K562 (cell line): ENCODE measurements around the gene TPD52L1. TPM values are rescaled to one million over a fixed set of nuclear protein-coding genes. Genes with fewer than 3 reads are reported as not detected.

Experiments used
- ATAC-seq: fragments of 200-7000 bp; cut with Tn5 transposase; 3 replicates; pipeline ENCODE4 v1.9.1; 2020; ENCODE audit warnings: moderate library complexity
- BruUV-seq: library from RNA; stranded (reverse); fragments of 400-500 nt; replicated peaks from 2 replicates; lab custom pipeline; 2021; lab: Mats Ljungman, UMichigan
- CTCF ChIA-PET: fragments of 300-600 bp; formaldehyde crosslinking; extraction: SDS; loops from one replicate; lab custom pipeline; 2021; ENCODE audit warnings: low intra/inter-chr PET ratio; lab: Yijun Ruan, JAX
- POLR2A ChIA-PET: fragments of 300-600, 350-650 bp; sonication (Branson Sonifier 250); formaldehyde crosslinking; extraction: SDS; loops from one replicate; lab custom pipeline; 2021; ENCODE audit warnings: antibody characterized with exemption, inconsistent platforms; lab: Yijun Ruan, JAX
- DNase-seq, 4 experiments: peaks; one replicate each; pipeline versions ENCODE4 v3.0.0 to v3.0.0-alpha.2; 2011 to 2018; ENCODE audit warnings: low spot score in 3 of 4, mixed read lengths in 3 of 4; ENCODE audit errors: extremely low read depth in 1 of 4
- FAIRE-seq: peaks from 2 replicates; lab custom pipeline; 2011; peaks lifted over from hg19 to GRCh38; lab: Jason Lieb, UNC
- H2AFZ ChIP-seq: 2 replicates; pipeline ENCODE4 v1.6.0; 2011; ENCODE audit warnings: low read depth, low read length, control low read depth, inconsistent platforms
- H3K27ac ChIP-seq: fragments of 200-600 bp; 3 replicates; pipeline ENCODE4 v1.8.0; 2011; ENCODE audit warnings: low read depth, mild to moderate bottlenecking, control low read depth, inconsistent platforms, low read length, moderate library complexity, mixed read lengths; ENCODE audit errors: extremely low read depth
- H3K27me3 ChIP-seq, 2 experiments: fragments of 300-600 bp in 1 of 2; 2 replicates in 1 of 2; 3 replicates in 1 of 2; pipeline versions ENCODE4 v1.6.0 to v1.8.0; 2011; ENCODE audit warnings: inconsistent platforms in 2 of 2, low read length in 2 of 2, mild to moderate bottlenecking in 1 of 2, mixed read lengths in 1 of 2, moderate library complexity in 1 of 2; ENCODE audit not compliant: control insufficient read depth in 2 of 2, insufficient read depth in 2 of 2
- H3K36me3 ChIP-seq: fragments of 300-600 bp; 3 replicates; pipeline ENCODE4 v1.8.0; 2011; ENCODE audit warnings: mild to moderate bottlenecking, low read length, inconsistent platforms; ENCODE audit not compliant: control insufficient read depth, insufficient read depth
- H3K4me1 ChIP-seq, 2 experiments: fragments of 200-600 bp in 1 of 2; replicated peaks in 1 of 2; 2 replicates in 1 of 2; 3 replicates in 1 of 2; pipeline versions ENCODE4 v1.5.1 to v1.8.0; 2011; ENCODE audit warnings: inconsistent platforms in 2 of 2, low read length in 2 of 2, mild to moderate bottlenecking in 1 of 2, mixed read lengths in 1 of 2, moderate library complexity in 1 of 2; ENCODE audit not compliant: control insufficient read depth in 2 of 2, insufficient read depth in 2 of 2
- H3K4me2 ChIP-seq: 2 replicates; pipeline ENCODE4 v1.6.1; 2011; ENCODE audit warnings: low read length, control low read depth, inconsistent platforms, mixed read lengths; ENCODE audit not compliant: insufficient read depth
- H3K4me3 ChIP-seq: fragments of 200-600 bp; sonication (generic), shearing (Covaris generic); 2 replicates; pipeline ENCODE4 v1.5.1; 2016; ENCODE audit warnings: control low read depth, inconsistent platforms
- H3K79me2 ChIP-seq: fragments of 200-600 bp; 3 replicates; pipeline ENCODE4 v1.8.0; 2011; ENCODE audit warnings: low read length, inconsistent platforms; ENCODE audit not compliant: control insufficient read depth, insufficient read depth
- H3K9ac ChIP-seq, 2 experiments: 2 replicates each; pipeline versions ENCODE4 v1.6.0 to v1.6.1; 2011; ENCODE audit warnings: low read depth in 2 of 2, low read length in 2 of 2, control low read depth in 1 of 2, inconsistent platforms in 1 of 2, mild to moderate bottlenecking in 1 of 2, mixed read lengths in 1 of 2; ENCODE audit not compliant: insufficient read depth in 1 of 2
- H3K9me1 ChIP-seq: one replicate; pipeline ENCODE4 v1.6.0; 2011; ENCODE audit warnings: inconsistent platforms, mild to moderate bottlenecking, low read length, moderate library complexity; ENCODE audit not compliant: control insufficient read depth, insufficient read depth
- H3K9me3 ChIP-seq: replicated peaks from 2 replicates; pipeline ENCODE4 v1.5.1; 2011; ENCODE audit warnings: low read depth, low read length, inconsistent platforms; ENCODE audit not compliant: control insufficient read depth, insufficient read depth
- H4K20me1 ChIP-seq: replicated peaks from 2 replicates; pipeline ENCODE4 v1.6.1; 2011; ENCODE audit warnings: low read length, inconsistent platforms, mixed read lengths; ENCODE audit not compliant: control insufficient read depth, insufficient read depth
- ARID1B ChIP-seq: fragments of 450-650 bp; IDR thresholded peaks from 2 replicates; pipeline ENCODE4 v1.6.1; 2016; ENCODE audit warnings: antibody characterized with exemption, mild to moderate bottlenecking, inconsistent platforms
- ARID3B ChIP-seq: fragments of 250-450 bp; sonication (Bioruptor Pico); IDR thresholded peaks from 2 replicates; pipeline ENCODE4 v1.4.0; 2020; ENCODE audit warnings: borderline replicate concordance
- BACH1 ChIP-seq: fragments of 200-800 bp; sonication (Bioruptor generic); IDR thresholded peaks from 2 replicates; pipeline ENCODE4 v1.6.1; 2016; ENCODE audit warnings: missing genetic modification characterization, missing compliant biosample characterization
- CBFB ChIP-seq: sonication (generic); formaldehyde crosslinking; IDR thresholded peaks from 2 replicates; pipeline ENCODE4 v1.4.0; 2020; ENCODE audit warnings: mild to moderate bottlenecking, missing genetic modification reagents
- E2F6 ChIP-seq, 2 experiments: IDR thresholded peaks; 2 replicates each; pipeline ENCODE4 v1.6.1; 2011; ENCODE audit warnings: borderline replicate concordance in 1 of 2, control low read depth in 1 of 2, low read depth in 1 of 2, low read length in 1 of 2, mild to moderate bottlenecking in 1 of 2, mixed read lengths in 1 of 2, moderate library complexity in 1 of 2; ENCODE audit not compliant: insufficient read depth in 1 of 2, insufficient read length in 1 of 2, poor library complexity in 1 of 2, severe bottlenecking in 1 of 2; ENCODE audit errors: extremely low read depth in 1 of 2
- EHMT2 ChIP-seq: fragments of 450-650 bp; IDR thresholded peaks from 2 replicates; pipeline ENCODE4 v1.6.1; 2018; ENCODE audit warnings: antibody characterized with exemption
- GTF3C2 ChIP-seq: IDR thresholded peaks from 3 replicates; pipeline ENCODE4 v1.6.1; 2011; ENCODE audit warnings: borderline replicate concordance, mild to moderate bottlenecking, moderate library complexity; ENCODE audit not compliant: insufficient read length; ENCODE audit errors: extremely low read depth
- HNRNPH1 ChIP-seq: fragments of 200-400 bp; formaldehyde crosslinking; optimal IDR thresholded peaks from 2 replicates; pipeline ENCODE3; 2017; ENCODE audit warnings: low read depth, mild to moderate bottlenecking, low read length, moderate library complexity
- HNRNPL ChIP-seq: fragments of 200-400 bp; formaldehyde crosslinking; IDR thresholded peaks from 2 replicates; pipeline ENCODE4 v1.6.1; 2017; ENCODE audit warnings: low read depth, mild to moderate bottlenecking, low read length
- KDM1A ChIP-seq, 2 experiments: fragments of 450-650 bp; IDR thresholded peaks; 2 replicates each; pipeline ENCODE4 v1.6.1; 2016; ENCODE audit warnings: mild to moderate bottlenecking in 2 of 2
- NFIC ChIP-seq: fragments of 450-650 bp; IDR thresholded peaks from 2 replicates; pipeline ENCODE4 v1.6.1; 2017; ENCODE audit warnings: mild to moderate bottlenecking, inconsistent platforms
- TARDBP ChIP-seq: fragments of 450-650 bp; IDR thresholded peaks from 2 replicates; pipeline ENCODE4 v1.6.1; 2016
- ZNF23 ChIP-seq: fragments of 250-450 bp; sonication (Bioruptor Pico); IDR thresholded peaks from 2 replicates; pipeline ENCODE4 v1.4.0; 2020; ENCODE audit warnings: mild to moderate bottlenecking
- in situ Hi-C: fragments of 300-500 bp; cut with MboI; formaldehyde crosslinking; loops from 4 replicates; pipeline ENCODE4 v1.15.0; 2018; ENCODE audit warnings: inconsistent platforms, mixed read lengths
- intact Hi-C: fragments of 100-400 bp; cut with micrococcal nuclease; formaldehyde crosslinking; loops from 2 replicates; pipeline ENCODE4 v1.14.2; 2022
- polyA plus RNA-seq, 8 experiments: library from polyadenylated mRNA; depleted of rRNA in 4 of 8; stranded (reverse) in 5 of 8; unstranded in 3 of 8; fragments of >200 nt; fragmentation: Nextera tagmentation in 2 of 8; fragmentation: Illumina TruSeq in 1 of 8; extraction: Ambion mirVana in 2 of 8; extraction: Trizol in 1 of 8; gene quantifications; 2 replicates each; pipeline versions ENCODE4 v1.2.1 to v1.2.3, GENCODE V29; 2011 to 2014; ENCODE audit warnings: inconsistent platforms in 1 of 8, missing spikeins in 1 of 8
- total RNA-seq, 7 experiments: library from RNA; depleted of rRNA in 6 of 7; stranded (reverse); fragments of >200 nt in 6 of 7; fragmentation: Illumina TruSeq in 2 of 7; extraction: Trizol in 2 of 7; gene quantifications; 2 replicates each; pipeline versions ENCODE4 v1.2.1 to v1.2.3, GENCODE V29; 2011 to 2021; ENCODE audit warnings: low replicate concordance in 1 of 7

Gene TPD52L1
- total and polyA plus RNA-seq, 9 of the 15 experiments (the other 6 are each of a cell fraction or from before 2014, with no cell fraction given): 12.9 to 149 (median 75.7) TPM

- H3K27ac ChIP-seq: peak overlapping the region; percentile 58
- peak overlapping the region; percentile 67 for H2AFZ ChIP-seq
- intact Hi-C loops (no loop called here), in situ Hi-C loops (no loop called here)
- H3K4me3 ChIP-seq: no peak overlapping the region
- H3K4me2 ChIP-seq: peak overlapping the region; percentile 16; the same call in 1 of the 2 replicates
- no peaks in the 10 kb centered on the region for H4K20me1 ChIP-seq
- peak; percentile 56 for FAIRE-seq
- no TSS peak for BruUV-seq
- peaks cover 14% of the 10 kb centered on the region for H3K79me2 ChIP-seq
- H3K9me3 ChIP-seq: no peaks in the 10 kb centered on the region
- ChIA-PET POLR2A (interaction anchor here (0.6 to 2.0 kb wide), 5 partner anchors 8 to 13 kb away, joined by 4 to 16 read pairs (median 6); no protein-coding TSS in a partner anchor), CTCF (no interaction called here)
- no peaks in the 10 kb centered on the region for H3K9me1 ChIP-seq
- ATAC-seq: peak; percentile 85
- peak overlapping the region in 1 of 2 experiments; percentile 23; a peak in 1 of 4 replicates for H3K9ac ChIP-seq
- H3K36me3 ChIP-seq: no peaks in the 10 kb centered on the region
- DNase-seq: peak in 2 of 4 experiments; percentile 57 to 77
- peaks cover 13 to 33% of the 10 kb centered on the region in 2 experiments for H3K4me1 ChIP-seq
- H3K27me3 ChIP-seq: no peaks in the 10 kb centered on the region
- no peak for TF ChIP-seq E2F6 (IDR thresholded peaks at IDR 0.05; ENCODE audit: borderline replicate concordance in 1 of 2, extremely low read depth in 1 of 2, insufficient read depth in 1 of 2, insufficient read length in 1 of 2, low read depth in 1 of 2, low read length in 1 of 2, poor library complexity in 1 of 2, severe bottlenecking in 1 of 2)
- no peak for TF ChIP-seq ARID3B
- peak; percentile 71 for TF ChIP-seq BACH1
- TF ChIP-seq CBFB: no peak
- TF ChIP-seq ARID1B: 0 out of 2 replicates have a peak, but pooled peaks have one; percentile 9
- no peak for TF ChIP-seq TARDBP
- TF ChIP-seq NFIC: no peak
- TF ChIP-seq EHMT2: peak; percentile 50; the same call in 1 of the 2 replicates
- no peak for TF ChIP-seq KDM1A (IDR thresholded peaks at IDR 0.05)
- no peak for TF ChIP-seq HNRNPH1
- 0 out of 2 replicates have a peak, but pooled peaks have one; percentile 52 for TF ChIP-seq ZNF23 (CRISPR knock-in tag)
- no peak for TF ChIP-seq HNRNPL
- TF ChIP-seq GTF3C2: no peak
Measured at GRCh38 chr6:125203395-125203794, 49.8 kb downstream of the TPD52L1 start.
